Transverse colon (tissue), 4 donors: Measurements from ENCODE around the gene ATRIP. TPM values are rescaled to one million over a fixed set of nuclear protein-coding genes. Genes with fewer than 3 reads are reported as not detected.

Source experiments
- DNase-seq: peaks from one replicate; pipeline ENCODE4 v3.0.0-alpha.2; 2019
- H3K27ac ChIP-seq, 4 donors: fragments of 200-600 bp; sonication (generic); 2 replicates each; pipeline ENCODE4 v1.5.1; 2016 to 2018; ENCODE audit warnings: inconsistent platforms in 4 of 4
- H3K27me3 ChIP-seq: fragments of 200-600 bp; sonication (generic); 2 replicates; pipeline ENCODE4 v1.5.1; 2017; ENCODE audit warnings: inconsistent platforms
- H3K36me3 ChIP-seq, 4 donors: fragments of 200-600 bp; sonication (generic); 2 replicates each; pipeline ENCODE4 v1.5.1; 2017 to 2019; ENCODE audit warnings: inconsistent platforms in 4 of 4
- H3K4me1 ChIP-seq, 4 donors: fragments of 200-600 bp; sonication (generic); 2 replicates each; pipeline ENCODE4 v1.5.1; 2017 to 2020; ENCODE audit warnings: inconsistent platforms in 4 of 4
- H3K4me3 ChIP-seq, 4 donors: fragments of 200-600 bp; sonication (generic); 1 replicate in 1 of 4; 2 replicates in 3 of 4; pipeline versions ENCODE4 v1.5.1 to v1.6.1; 2017 to 2019; ENCODE audit warnings: inconsistent platforms in 4 of 4
- H3K9me3 ChIP-seq, 2 donors: fragments of 200-600 bp; sonication (generic); 2 replicates each; pipeline ENCODE4 v1.5.1; 2017 to 2019; ENCODE audit warnings: inconsistent platforms in 2 of 2
- EP300 ChIP-seq: sonication (generic); formaldehyde crosslinking; IDR thresholded peaks from one replicate; pipeline ENCODE4 v1.6.1; 2017; ENCODE audit warnings: antibody characterized with exemption, low read depth
- POLR2A ChIP-seq: fragments of 450-650 bp; IDR thresholded peaks from one replicate; pipeline ENCODE4 v1.6.1; 2016; ENCODE audit warnings: antibody characterized with exemption, mild to moderate bottlenecking, moderate library complexity
- POLR2AphosphoS5 ChIP-seq, 3 donors: sonication (generic); formaldehyde crosslinking; IDR thresholded peaks; one replicate each; pipeline ENCODE4 v1.6.1; 2016; ENCODE audit warnings: antibody characterized with exemption in 3 of 3
- WGBS, 2 donors: methylation state at CpG; one replicate each; pipeline ENCODE4 v1.1.5; 2018; ENCODE audit warnings: low coverage in 1 of 2; 5-methylcytosine and 5-hydroxymethylcytosine counted together
- in situ Hi-C, 4 donors: fragments of 200-750 bp; cut with MboI; loops; one replicate each; pipeline versions ENCODE4 v1.15.0 to v1.15.1; 2017; ENCODE audit warnings: low sequenced_read_pairs in 3 of 4, low pct_ligation_motif_present in 1 of 4, low pct_unique_long_range_greater_than_20kb in 1 of 4
- intact Hi-C: fragments of 100-400 bp; cut with DNase I; formaldehyde crosslinking; loops from one replicate; pipeline ENCODE4 v1.15.1; 2023; ENCODE audit warnings: low total_unique reads
- total RNA-seq, 4 donors: library from RNA; depleted of rRNA; stranded (reverse); fragments of >200 nt; gene quantifications; one replicate each; pipeline ENCODE4 v1.1.0, GENCODE V29; 2016
- TF ChIP-seq, protein P1 (sequence below), 5 experiments: fragments of 200-600 bp in 3 of 5; fragments of 450-650 bp in 2 of 5; sonication (generic) in 3 of 5; IDR thresholded peaks; 1 replicate in 2 of 5; 2 replicates in 3 of 5; pipeline ENCODE4 v1.5.1; 2016 to 2017; ENCODE audit warnings: antibody characterized with exemption in 5 of 5, inconsistent platforms in 3 of 5, mild to moderate bottlenecking in 2 of 5, moderate library complexity in 1 of 5

Gene ATRIP
- total RNA-seq, 4 donors from 2014 or later: 1.8 to 4.4 (median 2.9) TPM

DNA sequence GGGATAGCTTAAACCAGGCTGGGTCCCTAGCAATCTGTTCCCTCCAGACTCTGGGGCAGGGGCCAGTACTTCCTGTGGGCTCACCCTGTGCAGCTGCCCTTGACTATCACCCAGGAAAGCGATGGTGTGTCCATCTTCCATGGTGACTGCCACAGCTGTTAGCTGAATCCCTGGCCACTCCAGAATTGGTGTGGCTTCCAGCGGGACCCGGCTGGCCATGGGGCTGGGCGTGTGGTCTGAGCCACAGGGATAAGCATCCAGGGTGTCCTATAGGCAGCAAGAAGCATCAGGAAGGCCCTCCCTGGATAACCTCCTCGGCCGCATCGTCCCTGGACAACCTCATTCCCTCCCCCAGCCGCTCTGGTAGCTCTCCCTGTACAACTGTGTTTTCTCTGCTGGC is 23.9 kb upstream of the ATRIP start:
- no peak for DNase-seq
- Histone ChIP-seq H3K4me1 (peaks cover 26 to 30% (median 26%) of the 10 kb centered on the region in 4 donors), H3K9me3 (no peaks in the 10 kb centered on the region), H3K4me3 (no peak overlapping the region), H3K27ac (no peak overlapping the region), H3K36me3 (no peaks in the 10 kb centered on the region), H3K27me3 (no peaks in the 10 kb centered on the region)
- in situ Hi-C loops (no loop called here), intact Hi-C loops (no loop called here)
- 86% methylated on average over 7 of the region's 8 CpGs; no CpG with 5 or more reads in 1 of the 2 donors for WGBS, 2 donors
- TF ChIP-seq, protein P1, sequence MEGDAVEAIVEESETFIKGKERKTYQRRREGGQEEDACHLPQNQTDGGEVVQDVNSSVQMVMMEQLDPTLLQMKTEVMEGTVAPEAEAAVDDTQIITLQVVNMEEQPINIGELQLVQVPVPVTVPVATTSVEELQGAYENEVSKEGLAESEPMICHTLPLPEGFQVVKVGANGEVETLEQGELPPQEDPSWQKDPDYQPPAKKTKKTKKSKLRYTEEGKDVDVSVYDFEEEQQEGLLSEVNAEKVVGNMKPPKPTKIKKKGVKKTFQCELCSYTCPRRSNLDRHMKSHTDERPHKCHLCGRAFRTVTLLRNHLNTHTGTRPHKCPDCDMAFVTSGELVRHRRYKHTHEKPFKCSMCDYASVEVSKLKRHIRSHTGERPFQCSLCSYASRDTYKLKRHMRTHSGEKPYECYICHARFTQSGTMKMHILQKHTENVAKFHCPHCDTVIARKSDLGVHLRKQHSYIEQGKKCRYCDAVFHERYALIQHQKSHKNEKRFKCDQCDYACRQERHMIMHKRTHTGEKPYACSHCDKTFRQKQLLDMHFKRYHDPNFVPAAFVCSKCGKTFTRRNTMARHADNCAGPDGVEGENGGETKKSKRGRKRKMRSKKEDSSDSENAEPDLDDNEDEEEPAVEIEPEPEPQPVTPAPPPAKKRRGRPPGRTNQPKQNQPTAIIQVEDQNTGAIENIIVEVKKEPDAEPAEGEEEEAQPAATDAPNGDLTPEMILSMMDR (IDR thresholded peaks at IDR 0.05): no peak
- TF ChIP-seq POLR2A (no peak), EP300 (no peak)

DNA sequence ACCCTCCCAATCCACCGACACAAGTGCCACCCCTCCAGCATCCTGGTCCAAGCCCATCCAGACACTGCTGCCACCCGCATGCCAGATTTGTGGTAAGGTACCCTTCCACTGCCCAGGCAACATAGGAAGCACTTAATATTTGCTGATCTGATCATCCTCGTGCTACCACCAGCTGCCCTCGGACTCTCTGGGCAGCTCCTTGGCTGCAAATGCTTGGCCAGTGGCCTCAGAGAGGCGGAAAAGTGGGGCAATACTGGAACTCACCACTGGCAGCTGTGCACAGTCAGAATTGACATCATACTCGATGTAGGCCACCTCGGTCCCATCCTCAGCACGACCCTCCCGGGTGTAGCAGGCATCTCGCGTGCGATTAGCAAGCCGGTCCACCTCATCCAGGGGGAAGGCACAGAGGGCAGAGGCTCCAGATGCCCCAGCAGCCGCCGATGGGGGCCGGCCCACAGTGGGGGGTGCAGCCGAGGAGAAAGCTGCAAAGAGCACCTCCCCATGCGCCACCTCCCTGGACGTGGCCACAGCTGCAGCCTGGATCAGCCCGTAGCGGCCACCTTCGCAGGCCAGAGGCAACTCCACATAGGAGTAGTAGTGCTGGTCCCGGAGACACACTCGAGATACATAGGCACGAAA is 23.2 kb upstream of the ATRIP start:
- Histone ChIP-seq H3K36me3 (no peaks in the 10 kb centered on the region), H3K4me1 (peaks cover 31 to 37% (median 33%) of the 10 kb centered on the region in 4 donors), H3K27me3 (no peaks in the 10 kb centered on the region), H3K27ac (no peak overlapping the region), H3K9me3 (no peaks in the 10 kb centered on the region), H3K4me3 (no peak overlapping the region)
- DNase-seq: no peak
- intact Hi-C loops (no loop called here), in situ Hi-C loops (no loop called here)
- 88% methylated on average over 25 of the region's 25 CpGs; no CpG with 5 or more reads in 1 of the 2 donors for WGBS, 2 donors
- TF ChIP-seq, protein P1 (IDR thresholded peaks at IDR 0.05): no peak
- TF ChIP-seq EP300: no peak
- no peak for TF ChIP-seq POLR2AphosphoS5 (IDR thresholded peaks at IDR 0.05)
- no peak for TF ChIP-seq POLR2A

DNA sequence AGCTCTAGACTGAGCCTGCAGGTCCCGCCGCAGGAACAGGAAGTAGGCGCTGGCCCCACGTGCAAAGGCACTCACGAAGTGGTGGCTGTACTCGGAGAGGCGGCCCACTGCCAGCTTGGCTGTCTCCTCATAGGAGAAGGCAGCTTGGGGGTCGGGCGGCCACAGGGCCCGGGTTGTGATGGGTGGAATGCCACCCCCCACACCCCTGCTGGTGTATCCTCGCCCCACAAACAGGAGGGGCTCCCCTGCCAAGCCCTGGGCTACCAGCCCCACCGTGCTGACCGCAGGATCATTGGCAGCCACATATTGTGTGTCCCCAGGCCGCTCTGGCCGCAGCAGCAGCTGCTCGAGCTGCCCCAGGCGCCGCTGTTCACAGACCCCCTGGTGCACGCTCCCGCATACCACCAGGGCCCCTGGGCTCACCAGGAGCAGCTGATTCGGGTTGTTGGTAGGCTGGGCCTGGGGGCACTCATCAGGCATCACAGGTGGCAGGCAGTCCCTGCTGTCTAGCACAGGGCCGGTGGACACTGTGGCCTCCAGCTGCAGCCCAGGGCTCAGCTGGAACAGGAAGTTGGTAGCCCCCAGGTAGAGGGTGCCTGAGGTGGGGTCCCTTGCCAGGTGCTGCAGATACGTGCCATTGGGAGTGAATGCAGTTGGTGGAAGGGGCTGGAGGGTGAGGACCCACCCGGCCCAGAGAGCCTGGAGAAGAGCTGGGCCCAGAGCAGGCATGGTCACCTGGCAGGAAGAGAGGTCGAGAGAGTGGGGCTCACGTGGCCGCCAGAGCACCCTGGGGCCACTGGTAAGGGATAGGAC is 22.4 kb upstream of the ATRIP start:
- DNase-seq: no peak
- peaks cover 31 to 37% (median 35%) of the 10 kb centered on the region in 4 donors for H3K4me1 ChIP-seq
- 85 to 100% methylated on average over 2 to 27 of the region's 27 CpGs for WGBS, 2 donors
- H3K27ac ChIP-seq: no peak overlapping the region
- H3K27me3 ChIP-seq: no peaks in the 10 kb centered on the region
- TF ChIP-seq, protein P1 (IDR thresholded peaks at IDR 0.05): no peak
- TF ChIP-seq EP300 (no peak), POLR2AphosphoS5 (IDR thresholded peaks at IDR 0.05) (no peak), POLR2A (no peak)
- H3K36me3 ChIP-seq: no peaks in the 10 kb centered on the region
- intact Hi-C loops: no loop called here
- H3K9me3 ChIP-seq: no peaks in the 10 kb centered on the region
- no peak overlapping the region for H3K4me3 ChIP-seq
- in situ Hi-C loops: no loop called here

DNA sequence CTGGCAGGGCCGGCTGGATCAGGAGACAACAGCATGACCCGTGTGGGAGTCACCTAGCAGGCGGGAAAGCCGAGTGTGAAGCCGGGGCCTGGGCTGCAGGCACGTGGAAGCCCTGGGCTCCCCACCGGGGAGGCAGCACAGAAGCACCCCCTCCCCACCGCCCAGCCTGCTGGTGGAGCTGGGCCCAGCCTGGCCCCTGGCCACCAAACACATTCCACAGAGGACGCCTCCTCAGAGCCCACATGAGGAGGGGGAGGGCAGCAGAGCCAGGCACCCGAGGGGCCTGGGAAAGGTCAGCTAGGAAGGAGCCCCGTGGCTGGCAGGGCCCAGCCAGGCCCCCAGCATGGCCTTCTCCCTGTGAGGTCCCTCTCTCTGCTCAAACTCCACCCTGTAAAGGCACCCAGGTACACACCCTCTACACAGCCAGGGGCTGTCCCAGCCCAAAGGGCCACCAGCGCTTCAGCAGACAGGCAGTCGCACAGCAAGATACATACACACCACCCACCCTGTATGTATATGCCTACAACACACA is 21.2 kb upstream of the ATRIP start:
- no peak for TF ChIP-seq POLR2AphosphoS5 (IDR thresholded peaks at IDR 0.05)
- TF ChIP-seq, protein P1 (IDR thresholded peaks at IDR 0.05): no peak
- no peak for TF ChIP-seq POLR2A
- TF ChIP-seq EP300: no peak
- in situ Hi-C loops: no loop called here
- Histone ChIP-seq H3K27me3 (no peaks in the 10 kb centered on the region), H3K4me3 (no peak overlapping the region), H3K36me3 (no peaks in the 10 kb centered on the region), H3K4me1 (peaks cover 31 to 43% (median 41%) of the 10 kb centered on the region in 4 donors), H3K9me3 (no peaks in the 10 kb centered on the region), H3K27ac (peak overlapping the region; percentile 90 to 97 (median 92))
- 77% methylated on average over 13 of the region's 13 CpGs; no CpG with 5 or more reads in 1 of the 2 donors for WGBS, 2 donors
- intact Hi-C loops: no loop called here
- no peak for DNase-seq
